Right ventricle myocardium inferior (tissue), 1 donor: Measurements from ENCODE around the gene FAIM2. TPM values are rescaled to one million over a fixed set of nuclear protein-coding genes. Genes with fewer than 3 reads are reported as not detected.

Source experiments
- ATAC-seq: fragments of 200-7000 bp; cut with Tn5 transposase; one replicate; pipeline ENCODE4 v1.9.1; 2020; ENCODE audit warnings: mild to moderate bottlenecking, moderate library complexity
- DNase-seq: peaks from one replicate; pipeline ENCODE4 v3.0.0; 2021; ENCODE audit errors: missing footprints
- intact Hi-C: fragments of 100-400 bp; cut with DNase I; formaldehyde crosslinking; loops from one replicate; pipeline ENCODE4 v1.11.0; 2022
- total RNA-seq: library from RNA; stranded (reverse); fragmentation: NEBNext Ultra II Directional; extraction: Animal tissue kit (Norgen Biotek cat#: 25700); gene quantifications from one replicate; pipeline ENCODE4 v1.2.1, GENCODE V29; 2021
- donor health status: DM: no; HTN: yes; CAD: no; lungs with severe emphysema.

Gene FAIM2
- total RNA-seq, 1 donor from 2014 or later = 20.5 TPM

DNA sequence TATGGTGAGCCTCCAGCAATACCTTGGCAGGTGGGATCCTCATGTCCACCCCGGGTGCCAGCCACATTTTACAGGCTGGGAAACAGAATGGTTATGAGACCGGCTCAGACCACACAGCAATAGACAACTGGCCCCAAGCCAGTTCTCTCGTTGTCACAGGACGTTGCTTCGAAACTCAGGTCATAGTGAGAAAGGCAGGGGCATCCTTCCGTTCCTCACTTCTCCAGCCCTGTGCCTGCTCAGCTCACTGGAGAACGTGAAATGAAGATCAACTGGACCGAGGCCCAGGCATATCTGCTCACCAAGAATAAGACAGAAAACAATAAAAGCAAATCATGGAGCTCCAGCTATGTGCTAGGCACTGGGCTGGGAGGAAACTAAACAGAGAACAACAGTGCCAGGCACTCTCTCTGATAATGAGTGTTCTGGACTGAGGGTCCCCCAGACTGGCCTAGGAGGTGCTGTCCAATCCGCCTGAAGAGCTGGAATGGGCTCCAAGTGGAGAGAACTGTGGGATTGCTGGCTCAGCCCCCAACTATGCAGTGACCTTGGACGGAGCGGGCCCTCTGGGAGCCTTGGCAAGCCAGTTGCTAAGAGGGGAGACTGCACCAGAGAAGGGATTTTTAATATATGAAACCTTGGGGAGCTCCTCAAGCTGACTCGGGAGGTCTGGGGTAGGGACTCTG is 18.8 kb upstream of the FAIM2 start:
- intact Hi-C loops = no loop called here
- ATAC-seq = peak; percentile 76

GRCh38 chr12:49921936-49922335 is 18.2 kb upstream of the FAIM2 start:
- intact Hi-C loops = no loop called here
- no peak for DNase-seq
- no peak for ATAC-seq

More for the DNA sequence above, 18.8 kb upstream of the FAIM2 start:
- no peak for DNase-seq

DNA sequence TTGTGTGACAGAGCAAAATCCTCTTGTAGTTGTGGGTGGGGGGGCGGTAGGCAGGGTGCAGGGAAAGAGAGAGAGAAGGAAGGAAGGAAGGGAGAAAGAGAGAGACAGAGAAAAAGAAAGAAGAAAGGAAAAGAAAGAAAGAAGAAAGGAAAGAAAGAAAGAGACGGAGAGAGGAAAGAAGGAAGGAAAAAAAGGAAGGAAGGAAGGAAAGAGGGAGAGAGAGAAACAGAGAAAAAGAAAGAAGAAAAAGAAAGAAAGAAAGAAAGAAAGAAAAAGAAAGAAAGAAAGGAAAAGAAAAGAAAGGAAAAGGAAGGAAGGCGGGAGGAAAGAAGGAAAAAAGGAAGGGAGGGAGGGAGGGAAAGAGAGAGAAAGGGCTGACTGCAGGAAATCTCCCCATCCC is 17.6 kb upstream of the FAIM2 start:
- intact Hi-C loops = no loop called here

DNA sequence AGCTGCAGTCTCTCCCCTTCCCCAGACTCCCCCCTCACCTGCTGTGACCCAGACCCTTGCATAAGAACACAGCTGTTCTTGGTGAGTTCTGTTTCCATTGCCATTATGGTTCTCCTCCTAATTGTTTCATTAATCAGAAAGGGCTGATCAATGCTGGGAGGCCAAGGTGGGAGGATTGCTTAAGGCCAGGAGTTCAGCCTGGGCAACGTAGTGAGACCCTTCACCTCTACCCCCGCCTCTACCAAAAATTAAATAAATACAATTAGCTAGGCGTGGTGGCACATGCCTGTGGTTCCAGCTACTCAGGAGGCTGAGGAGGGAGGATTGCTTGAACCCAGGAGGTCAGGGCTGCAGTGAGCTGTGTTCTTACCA is 17.2 kb upstream of the FAIM2 start:
- ATAC-seq (no peak), DNase-seq (no peak)
- intact Hi-C loops = no loop called here

More for the DNA sequence above, 17.6 kb upstream of the FAIM2 start:
- DNase-seq (no peak), ATAC-seq (no peak)

DNA sequence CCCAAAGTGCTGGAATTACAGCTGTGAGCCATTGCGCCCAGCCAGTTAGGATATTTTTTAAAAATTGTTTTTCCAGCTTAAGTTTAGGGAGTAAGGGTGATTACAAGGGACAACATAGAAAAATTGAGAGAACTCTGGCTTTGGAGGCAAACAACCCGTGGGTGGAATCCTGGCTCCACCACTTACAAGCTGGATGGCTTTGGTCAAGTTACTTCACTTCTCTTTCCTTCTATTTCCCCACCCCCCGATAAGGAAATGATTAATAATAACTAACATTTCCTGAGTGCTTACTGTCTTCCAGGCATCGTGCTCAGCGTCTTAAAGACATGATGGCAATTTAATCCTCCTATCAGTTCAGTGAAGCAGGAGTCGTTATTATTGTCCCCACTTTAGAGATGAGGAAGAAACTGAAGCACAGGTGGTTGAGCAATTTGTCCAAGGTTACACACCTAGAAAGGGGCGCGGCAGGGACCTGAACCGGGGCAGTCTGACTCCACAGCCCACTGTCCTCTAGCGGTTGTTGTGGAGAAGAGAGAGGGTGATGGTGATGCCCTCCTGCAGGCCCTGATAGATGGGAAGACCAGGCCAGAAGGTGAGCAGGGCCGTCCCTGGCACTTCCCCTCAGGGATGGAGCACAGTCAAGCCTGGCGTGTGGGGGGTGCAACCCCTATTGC is 16.7 kb upstream of the FAIM2 start:
- intact Hi-C loops = no loop called here
- peak; percentile 42 for ATAC-seq
- DNase-seq = no peak

DNA sequence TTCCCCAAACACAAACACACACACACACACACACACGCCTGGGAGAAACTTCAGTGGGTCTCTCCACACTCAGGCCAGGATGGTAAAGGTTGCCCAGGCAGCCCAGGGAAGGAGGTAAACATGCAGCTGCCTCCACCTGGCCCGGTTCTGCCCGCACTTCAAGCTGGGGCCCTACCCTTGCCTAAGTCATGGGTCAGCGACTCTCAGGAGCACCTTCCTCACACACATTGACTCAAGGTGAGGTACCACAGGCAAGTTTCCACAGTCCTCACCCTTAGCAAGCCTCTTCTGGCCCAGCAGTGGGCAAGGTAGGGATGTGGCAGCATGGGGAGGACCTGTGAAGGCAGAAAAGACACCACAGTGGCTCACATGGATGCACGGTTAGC is 14.1 kb upstream of the FAIM2 start:
- no peak for DNase-seq
- intact Hi-C loops = no loop called here
- no peak for ATAC-seq

GRCh38 chr12:49917166-49917787 is 13.6 kb upstream of the FAIM2 start:
- intact Hi-C loops = no loop called here
- ATAC-seq (no peak), DNase-seq (no peak)

DNA sequence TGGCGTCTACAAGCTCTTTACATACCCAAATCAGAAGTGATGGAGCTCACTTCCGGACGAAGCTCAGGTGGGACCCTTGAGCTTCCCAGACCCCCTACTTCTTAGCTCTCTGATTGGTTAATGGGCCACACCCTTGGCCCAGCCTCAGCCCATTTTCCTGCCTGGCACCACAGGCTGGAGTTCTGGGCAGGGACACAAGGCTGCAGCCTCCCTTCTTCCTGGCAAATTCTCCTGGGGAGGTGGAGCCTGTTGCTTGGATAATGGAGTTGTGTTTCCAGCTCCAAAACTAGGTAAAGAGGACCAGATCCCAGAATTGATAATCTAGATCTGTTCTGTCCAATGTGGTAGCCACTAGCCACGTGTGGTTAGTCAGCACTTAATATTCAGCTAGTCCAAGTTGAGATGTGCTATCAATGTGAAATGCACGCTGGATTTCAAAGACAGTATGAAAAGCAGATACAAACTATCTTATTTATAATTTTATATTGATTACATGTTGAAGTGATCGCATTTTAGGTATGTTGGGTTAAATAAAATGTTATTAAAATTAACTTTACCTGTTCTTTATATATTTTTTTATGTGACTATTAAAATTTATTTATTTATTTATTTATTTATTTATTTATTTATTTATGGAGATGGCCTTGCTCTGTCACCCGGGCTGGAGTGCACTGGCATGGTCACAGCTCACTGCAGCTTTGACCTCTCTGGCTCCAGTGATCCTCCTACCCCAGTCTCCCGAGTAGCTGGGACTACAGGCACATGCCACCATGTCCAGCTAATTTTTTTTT is 12.6 kb upstream of the FAIM2 start:
- no peak for DNase-seq
- intact Hi-C loops = no loop called here
- ATAC-seq = no peak

DNA sequence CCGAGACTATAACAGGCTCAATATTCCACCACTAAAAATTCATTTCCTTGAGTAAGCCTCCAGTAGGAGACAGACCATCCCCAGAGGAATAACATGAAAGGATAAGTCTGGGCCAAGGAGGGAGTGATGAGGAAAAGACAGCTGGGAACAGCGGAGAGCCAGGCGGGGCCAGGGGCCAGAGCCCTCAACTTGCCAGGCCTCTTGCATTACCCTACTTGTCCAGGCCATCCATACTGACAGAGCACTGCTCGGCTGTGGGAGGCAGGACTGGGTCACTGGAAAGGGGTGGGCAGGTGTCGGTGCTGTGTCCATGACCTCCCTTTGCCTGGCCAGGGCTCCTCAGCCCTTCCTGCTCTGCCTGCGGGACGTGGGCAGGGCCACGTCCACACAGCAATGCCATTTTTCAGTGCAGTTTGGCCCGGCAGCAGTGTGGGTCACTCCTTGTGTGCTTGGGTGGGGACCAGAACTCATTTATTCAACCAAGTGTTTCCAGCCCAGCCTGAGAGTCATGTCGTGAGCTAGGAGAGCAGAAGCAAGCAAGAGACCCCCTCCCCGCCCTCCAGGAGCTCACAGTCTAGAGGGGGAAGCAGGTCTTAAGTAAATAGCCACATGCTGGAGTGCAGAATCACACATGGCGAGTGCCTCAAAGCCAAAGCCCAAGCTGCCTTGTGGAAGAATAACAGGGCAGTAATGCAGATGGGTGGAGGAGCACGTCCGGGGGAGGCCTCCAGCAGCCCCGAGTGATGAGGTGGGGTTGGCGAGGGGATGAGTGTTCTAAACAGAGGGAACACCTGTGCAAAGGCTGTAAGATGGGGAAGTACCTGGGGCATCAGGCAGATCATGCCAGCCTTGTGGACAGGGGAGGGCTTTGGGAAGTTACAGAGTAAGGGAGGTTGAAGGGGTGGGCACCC is 8.9 kb upstream of the FAIM2 start:
- intact Hi-C loops = no loop called here
- ATAC-seq (peak; percentile 92), DNase-seq (no peak)

GRCh38 chr12:49911213-49911605 is 7.5 kb upstream of the FAIM2 start:
- DNase-seq = no peak
- ATAC-seq = no peak
- intact Hi-C loops = no loop called here

DNA sequence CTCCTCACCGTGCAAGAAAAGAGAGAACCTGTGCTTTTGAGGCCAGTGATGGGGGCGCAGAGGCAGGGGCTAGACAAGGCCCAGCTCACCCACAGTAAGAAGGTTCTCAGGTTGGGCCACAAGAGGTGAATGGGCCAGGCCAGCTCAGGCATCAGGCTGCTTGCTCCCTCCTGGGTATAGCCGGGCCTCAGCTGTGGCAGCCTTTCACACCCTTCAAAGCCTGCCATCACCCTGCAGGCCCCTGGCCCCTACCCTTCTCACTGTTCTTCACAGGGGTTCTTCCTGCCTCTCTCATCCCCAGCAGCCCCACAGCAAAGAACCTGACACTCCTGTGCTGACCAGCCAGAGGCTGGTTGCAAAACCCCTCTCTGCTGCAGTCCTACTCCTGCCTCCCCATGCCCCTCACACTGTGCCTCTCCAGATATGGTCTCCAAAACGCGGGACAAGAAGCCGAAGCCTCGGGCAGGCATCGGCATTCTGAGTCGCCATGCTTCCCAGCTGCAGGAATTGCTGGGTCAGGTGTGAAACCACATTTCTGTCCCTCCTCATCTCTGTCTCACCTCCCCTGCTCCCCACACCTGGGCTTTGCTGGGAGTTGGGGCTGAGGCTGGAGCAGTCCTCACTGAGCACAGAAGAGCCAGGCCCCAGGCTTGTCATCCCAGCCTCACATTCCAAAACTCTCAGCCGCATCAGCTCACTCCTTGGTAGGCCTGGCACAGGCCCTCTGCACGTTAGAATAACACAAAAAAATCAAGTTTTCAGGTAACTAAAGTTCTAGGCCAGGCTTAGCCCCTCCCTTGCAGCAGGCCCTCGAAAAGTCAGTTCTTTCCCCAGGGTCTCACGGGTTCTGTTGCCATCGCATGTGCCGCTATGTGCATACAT is 6.9 kb upstream of the FAIM2 start:
- no peak for DNase-seq
- intact Hi-C loops = no loop called here
- no peak for ATAC-seq

DNA sequence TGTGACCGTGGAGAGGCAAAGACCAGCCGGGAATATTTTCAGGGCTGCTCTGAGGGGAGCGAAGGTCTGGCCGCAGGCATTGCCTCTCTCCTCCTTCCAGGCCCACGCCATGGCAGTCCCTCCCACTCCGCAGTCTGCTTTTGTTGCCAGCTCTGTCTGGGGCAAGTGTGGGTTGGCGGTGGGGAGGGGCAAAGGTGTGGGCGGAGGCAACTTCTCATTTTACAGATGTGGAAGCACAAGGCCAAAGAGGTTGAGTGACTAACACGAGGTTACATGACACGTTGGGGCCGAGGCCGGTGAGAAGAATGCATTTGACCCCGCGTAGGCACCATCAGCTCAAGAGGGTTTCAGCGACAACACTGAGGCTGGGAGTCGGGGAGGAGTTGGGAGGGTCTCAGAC is 6.1 kb upstream of the FAIM2 start:
- DNase-seq = no peak
- intact Hi-C loops = no loop called here

GRCh38 chr12:49909356-49909755 is 5.7 kb upstream of the FAIM2 start:
- intact Hi-C loops = no loop called here
- ATAC-seq (no peak), DNase-seq (no peak)

More for the DNA sequence above, 6.1 kb upstream of the FAIM2 start:
- no peak for ATAC-seq

DNA sequence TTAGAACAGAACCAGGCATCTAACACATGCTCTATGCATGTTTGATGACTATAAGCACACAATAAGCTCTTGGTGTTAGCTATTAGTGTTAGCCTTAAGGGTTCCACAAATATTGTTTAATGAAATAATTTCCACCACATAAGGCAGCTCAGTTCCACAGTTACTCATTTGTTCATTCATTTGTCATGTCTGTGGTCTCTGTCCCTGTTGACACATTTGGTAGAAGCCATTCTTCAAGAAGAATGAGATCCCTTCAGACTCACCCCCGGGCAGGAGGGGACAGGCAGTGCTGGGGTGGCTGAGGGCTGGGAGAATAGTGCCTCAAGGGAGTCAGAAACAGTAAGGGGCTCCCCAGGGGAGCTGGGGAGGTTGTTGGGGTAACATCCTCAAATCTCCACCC is 3.7 kb upstream of the FAIM2 start:
- intact Hi-C loops = no loop called here
- DNase-seq (no peak), ATAC-seq (no peak)

DNA sequence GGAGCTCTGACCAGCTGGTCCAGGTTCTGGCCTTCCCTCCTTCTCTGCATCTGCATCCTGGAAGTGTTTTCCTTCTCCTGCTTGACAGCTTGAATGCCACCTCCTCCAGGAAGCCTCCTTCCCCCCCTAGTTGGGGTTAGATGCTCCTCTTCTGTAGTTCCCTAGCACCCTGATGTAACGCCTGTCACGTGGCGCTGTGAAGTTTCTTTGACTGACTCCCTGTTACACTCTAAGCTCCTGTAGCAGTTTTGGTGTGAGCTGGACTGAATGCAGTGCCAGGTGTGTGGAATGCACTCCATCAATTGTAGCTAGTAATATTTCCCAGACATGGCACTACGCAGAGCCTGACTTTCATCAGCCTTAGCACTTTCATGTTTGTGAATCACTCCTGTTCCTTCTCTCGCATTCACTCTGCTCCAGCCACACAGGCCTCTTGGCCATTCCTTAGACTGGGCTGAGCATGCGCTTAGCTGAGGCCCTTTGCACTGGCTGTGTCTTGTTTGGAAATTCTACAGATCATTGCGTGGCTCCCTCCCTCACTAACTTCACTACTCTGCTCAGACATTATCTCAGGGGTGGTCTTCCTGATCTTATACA is 2.1 kb upstream of the FAIM2 start:
- DNase-seq = no peak
- ATAC-seq = no peak
- intact Hi-C loops = no loop called here

DNA sequence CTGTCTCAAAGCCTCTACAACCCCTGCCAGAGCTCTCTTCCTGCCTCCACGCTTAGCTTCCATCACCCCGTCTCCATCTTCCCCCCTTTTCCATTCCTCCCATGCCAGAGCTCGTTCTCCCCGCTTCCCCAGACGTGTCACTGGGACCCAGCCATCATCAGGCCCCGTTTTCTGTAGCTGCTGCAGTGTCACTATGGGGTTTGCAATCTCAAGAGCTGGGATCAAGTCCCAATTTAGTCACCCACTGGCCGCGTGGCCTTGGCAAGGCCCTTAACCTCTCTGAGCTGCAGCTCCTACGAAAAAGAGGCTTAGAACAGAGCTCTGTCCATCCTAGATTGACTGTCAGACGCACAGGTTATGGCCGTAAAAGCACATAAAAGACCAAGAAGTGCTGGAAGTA is 901 bp upstream of the FAIM2 start:
- DNase-seq (no peak), ATAC-seq (no peak)
- intact Hi-C loops = no loop called here

- DNase-seq (no peak), ATAC-seq (no peak)
- intact Hi-C loops = no loop called here
These were observed 375 bp downstream of the FAIM2 start for GRCh38 chr12:49903351-49903699.
